ENCODE results near the gene NUPR2.
A peak's percentile ranks its signal among the peaks of the same experiment; 100 is the strongest.
"Not testable (repeated sequence)": the region's sequence is repeated elsewhere in the genome, so short reads cannot be mapped to it uniquely, and the experiment has no call there.

The NUPR2 gene

DNA sequence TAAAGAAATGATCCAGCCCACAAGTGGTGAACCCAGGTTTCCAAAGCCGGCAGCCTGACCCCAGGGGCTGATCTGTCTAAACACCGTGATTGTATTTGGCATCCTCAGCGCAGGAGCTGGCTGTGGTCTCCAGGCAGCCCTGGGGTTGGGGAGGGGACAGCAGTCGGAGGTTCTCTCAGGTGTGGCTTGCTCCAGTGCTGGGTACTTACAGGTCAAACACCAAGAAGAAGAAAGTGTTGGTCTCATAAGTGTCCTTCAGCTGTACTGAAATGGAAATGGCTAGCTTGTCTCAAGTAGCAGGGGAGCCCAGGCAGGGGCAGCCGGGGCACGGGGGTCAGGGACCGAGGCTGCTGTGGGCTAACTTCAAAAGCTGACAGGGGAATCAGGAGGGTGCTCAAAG is 29.5 kb downstream of the NUPR2 start:
- no peak for DNase-seq (ENCODE audit: low spot score)

DNA sequence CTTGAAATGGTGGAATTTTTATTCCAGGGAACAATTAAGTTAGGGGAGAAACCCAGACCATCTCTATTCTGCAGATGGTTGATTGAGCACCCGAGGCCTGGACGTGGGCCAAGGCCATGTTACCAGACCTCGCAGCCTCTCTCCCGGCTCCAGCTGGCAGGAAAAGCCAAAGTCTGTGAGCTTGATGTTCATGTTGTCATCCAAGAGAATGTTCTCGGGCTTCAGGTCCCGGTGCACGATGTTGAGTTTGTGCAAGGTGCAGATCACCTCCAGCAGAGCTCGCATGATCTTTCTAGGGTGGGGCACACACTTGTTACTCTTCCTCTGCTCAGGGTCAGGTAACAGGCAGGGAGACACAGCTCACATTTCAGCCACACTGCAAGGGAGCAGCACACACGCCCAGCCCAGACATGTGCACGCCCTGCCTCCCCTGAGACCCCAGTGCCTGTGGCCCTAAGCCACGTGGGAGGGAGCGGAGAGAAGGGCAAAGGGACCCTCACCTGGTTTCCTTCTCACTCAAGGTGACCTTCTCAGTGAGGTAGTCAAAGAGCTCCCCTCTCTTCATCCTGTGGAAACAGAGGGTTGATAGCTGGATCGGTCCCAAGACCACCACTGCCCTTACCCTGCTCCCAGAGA is 32.9 kb downstream of the NUPR2 start:
- no peak for DNase-seq (ENCODE audit: low spot score)

DNA sequence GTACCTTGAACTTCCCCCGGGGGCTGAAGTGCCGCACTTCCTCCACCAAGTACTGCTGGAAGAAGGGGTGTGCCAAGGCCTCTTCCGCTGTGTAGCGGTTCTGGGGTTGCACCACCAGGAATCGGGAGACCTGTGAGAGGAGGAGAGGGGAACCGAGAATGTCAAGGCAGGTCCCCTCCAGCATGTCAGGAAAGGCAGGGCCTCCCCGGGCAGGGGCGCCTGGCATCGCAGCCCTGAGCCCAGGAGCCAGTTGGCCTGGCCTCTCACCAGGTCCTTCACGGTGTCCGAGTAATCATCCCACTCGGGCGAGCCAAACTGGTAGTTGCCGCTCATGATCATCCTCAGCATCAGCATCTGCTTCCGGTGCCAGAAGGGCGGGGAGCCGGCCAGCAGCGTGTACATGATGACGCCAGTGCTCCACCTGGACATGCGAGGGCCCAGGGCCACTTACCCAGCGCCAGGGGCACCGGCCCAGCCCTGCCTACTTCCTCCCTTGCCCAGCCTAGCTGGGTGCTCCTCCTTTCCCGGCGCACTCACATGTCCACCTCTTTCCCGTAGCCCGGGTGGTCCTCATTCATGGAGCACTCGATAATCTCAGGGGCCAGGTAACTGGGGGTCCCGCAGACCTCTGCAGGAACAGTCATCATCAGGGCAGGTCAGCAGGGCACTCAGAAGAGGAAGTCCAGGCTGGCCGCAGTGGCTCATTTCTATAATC is 34.4 kb downstream of the NUPR2 start:
- no peak for DNase-seq (ENCODE audit: low spot score)

DNA sequence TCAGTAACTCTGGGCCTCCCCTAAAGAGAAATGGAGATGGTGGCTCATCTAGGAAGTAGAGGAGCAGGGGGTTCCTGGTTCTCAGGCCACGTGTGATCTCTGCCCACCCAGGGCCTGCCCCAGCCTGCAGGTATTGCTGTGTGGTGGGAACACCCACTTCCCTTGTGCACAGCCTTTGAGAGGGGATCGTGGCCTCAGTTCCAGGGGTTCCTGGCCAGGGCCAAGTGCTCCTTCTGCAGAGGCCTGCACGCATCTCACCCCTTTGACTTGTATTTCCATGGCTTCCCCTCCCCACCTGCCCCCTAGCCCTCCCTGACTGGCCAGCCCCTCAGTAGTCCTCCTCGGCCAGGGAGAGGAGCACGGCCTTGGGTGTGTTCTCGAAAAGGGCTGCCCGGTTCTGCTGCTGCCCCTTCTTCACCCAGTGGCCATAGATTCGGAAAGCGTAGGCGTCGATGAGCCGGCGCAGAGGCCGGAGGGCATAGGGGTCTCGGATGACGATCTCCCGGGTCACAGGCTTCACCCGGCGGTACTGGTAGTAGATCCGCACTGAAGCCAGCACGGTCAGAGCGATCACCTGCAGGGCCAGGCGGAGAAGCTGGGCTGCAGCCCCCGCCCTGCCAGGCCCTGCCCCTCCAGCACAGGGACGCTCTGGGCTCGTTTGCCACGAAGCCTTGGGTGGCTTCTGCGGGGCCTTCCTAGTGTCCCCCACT is 35.3 kb downstream of the NUPR2 start:
- not testable (repeated sequence) for DNase-seq (ENCODE audit: low spot score)

DNA sequence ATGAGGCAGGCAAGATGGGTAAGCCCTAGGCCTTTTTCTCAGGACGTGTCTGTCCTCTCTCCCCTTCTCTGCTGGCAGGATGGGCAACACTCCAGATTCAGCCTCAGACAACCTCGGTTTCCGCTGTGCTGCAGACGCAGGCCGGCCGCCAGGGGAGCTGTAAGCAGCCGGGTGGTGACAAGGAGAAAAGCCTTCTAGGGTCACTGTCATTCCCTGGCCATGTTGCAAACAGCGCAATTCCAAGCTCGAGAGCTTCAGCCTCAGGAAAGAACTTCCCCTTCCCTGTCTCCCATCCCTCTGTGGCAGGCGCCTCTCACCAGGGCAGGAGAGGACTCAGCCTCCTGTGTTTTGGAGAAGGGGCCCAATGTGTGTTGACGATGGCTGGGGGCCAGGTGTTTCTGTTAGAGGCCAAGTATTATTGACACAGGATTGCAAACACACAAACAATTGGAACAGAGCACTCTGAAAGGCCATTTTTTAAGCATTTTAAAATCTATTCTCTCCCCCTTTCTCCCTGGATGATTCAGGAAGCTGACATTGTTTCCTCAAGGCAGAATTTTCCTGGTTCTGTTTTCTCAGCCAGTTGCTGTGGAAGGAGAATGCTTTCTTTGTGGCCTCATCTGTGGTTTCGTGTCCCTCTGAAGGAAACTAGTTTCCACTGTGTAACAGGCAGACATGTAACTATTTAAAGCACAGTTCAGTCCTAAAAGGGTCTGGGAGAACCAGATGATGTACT is 36.6 kb downstream of the NUPR2 start:
- no peak for DNase-seq (ENCODE audit: low spot score)

DNA sequence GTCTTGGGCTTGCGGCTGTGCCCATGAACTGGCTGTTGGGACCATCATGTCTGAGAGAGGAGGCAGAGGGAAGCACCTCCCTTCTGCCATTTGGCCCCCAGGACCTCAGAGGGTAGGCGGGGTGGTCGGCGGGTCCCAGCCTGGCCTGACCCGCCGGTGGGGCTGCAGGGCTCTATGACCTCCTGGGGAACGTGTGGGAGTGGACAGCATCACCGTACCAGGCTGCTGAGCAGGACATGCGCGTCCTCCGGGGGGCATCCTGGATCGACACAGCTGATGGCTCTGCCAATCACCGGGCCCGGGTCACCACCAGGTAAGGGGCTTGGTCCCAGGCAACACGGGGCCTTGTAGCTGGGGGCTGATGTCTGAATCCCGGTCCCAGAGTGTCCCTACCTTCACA is 38.0 kb downstream of the NUPR2 start:
- no peak for DNase-seq (ENCODE audit: low spot score)

DNA sequence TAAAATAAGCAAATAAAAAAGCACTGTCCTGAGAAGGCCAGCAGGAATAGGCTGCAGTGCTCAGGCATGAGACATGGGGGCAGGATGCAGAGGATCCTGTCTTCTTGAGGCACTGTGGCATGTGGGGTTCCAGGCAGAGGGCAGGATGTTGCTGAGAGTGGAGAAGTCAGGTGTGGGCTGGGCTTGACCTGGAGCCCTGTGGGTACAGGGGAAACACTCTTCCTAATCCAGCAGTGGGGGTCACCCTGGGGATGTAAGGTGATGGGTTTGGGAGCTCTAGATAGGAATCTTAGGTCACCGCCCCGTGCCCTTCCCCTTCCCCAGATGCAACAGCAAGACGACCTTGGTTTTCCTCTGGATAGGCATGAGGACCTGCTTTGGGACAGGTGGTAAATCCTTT is 38.5 kb downstream of the NUPR2 start:
- no peak for DNase-seq (ENCODE audit: low spot score)

DNA sequence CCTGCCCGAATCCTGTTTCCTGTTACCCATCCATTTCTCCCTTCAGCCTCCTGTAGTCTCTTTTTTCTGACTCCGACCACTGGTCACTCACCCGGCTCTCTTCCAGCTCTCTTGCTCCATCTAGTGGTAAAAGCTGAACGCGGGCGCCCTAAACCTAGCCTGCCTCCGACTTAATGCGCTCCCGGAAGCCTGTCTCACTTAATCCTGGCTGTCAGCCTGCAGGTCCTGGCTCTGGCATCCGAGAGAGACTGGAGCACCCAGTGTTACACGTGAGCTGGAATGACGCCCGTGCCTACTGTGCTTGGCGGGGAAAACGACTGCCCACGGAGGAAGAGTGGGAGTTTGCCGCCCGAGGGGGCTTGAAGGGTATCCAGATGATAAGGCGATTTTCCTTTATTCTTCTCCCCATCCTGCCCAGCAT is 41.8 kb downstream of the NUPR2 start:
- DNase-seq (ENCODE audit: low spot score): peak; percentile 88

DNA sequence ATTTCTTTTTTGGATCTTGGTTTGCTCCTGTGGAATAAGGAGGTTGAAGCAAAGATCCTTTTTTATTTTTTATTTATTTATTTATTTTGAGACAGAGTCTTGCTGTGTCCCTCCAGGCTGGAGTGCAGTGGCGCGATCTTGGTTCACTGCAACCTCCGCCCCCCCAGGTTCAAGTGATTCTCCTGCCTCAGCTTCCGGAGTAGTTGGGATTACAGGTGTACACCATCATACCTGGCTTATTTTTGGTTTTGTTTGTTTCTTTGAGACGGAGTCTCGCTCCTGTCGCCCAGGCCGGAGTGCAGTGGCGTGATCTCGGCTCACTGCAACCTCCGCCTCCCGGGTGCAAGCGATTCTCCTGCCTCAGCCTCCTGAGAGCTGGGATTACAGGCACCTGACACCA is 49.8 kb downstream of the NUPR2 start:
- not testable (repeated sequence) for DNase-seq (ENCODE audit: low spot score)

Data from RKO (cell line).